GM10266 (cell line): Measurements from ENCODE around the gene PLXNB3.
"Not testable (repeated sequence)": the region's sequence is repeated elsewhere in the genome, so short reads cannot be mapped to it uniquely, and the experiment has no call there.

Experiments
- DNase-seq: peaks from one replicate; pipeline ENCODE4 v3.0.0; 2012; ENCODE audit errors: extremely low spot score
- TF ChIP-seq, protein P1 (sequence below): IDR thresholded peaks from 2 replicates; pipeline ENCODE4 v1.5.1; 2012; ENCODE audit warnings: mild to moderate bottlenecking, low read depth; ENCODE audit not compliant: control insufficient read depth, insufficient read depth; ENCODE audit errors: missing control alignments

The PLXNB3 gene

DNA sequence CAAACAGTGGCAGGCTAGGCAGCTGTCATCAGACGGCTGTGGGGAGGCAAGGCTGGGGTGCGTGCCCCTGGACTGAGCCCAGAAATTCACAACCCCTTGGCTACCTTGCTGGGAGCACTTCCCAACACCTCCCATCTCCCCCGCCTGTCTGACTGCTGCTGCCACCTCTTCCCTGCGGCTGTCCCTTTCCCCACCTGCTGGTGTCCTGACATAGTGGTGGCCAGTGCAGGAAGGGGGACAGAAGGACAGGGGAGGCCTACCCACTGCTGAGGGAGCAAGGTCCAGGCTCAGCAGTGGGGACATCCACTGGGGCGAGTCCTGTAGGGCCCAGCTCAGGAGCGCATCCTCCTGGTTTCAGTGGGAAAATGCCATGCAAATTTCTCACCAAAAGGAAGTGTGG, 36.0 kb upstream of the PLXNB3 start:
- DNase-seq, result no peak
- TF ChIP-seq, protein P1, sequence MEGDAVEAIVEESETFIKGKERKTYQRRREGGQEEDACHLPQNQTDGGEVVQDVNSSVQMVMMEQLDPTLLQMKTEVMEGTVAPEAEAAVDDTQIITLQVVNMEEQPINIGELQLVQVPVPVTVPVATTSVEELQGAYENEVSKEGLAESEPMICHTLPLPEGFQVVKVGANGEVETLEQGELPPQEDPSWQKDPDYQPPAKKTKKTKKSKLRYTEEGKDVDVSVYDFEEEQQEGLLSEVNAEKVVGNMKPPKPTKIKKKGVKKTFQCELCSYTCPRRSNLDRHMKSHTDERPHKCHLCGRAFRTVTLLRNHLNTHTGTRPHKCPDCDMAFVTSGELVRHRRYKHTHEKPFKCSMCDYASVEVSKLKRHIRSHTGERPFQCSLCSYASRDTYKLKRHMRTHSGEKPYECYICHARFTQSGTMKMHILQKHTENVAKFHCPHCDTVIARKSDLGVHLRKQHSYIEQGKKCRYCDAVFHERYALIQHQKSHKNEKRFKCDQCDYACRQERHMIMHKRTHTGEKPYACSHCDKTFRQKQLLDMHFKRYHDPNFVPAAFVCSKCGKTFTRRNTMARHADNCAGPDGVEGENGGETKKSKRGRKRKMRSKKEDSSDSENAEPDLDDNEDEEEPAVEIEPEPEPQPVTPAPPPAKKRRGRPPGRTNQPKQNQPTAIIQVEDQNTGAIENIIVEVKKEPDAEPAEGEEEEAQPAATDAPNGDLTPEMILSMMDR, result no peak

DNA sequence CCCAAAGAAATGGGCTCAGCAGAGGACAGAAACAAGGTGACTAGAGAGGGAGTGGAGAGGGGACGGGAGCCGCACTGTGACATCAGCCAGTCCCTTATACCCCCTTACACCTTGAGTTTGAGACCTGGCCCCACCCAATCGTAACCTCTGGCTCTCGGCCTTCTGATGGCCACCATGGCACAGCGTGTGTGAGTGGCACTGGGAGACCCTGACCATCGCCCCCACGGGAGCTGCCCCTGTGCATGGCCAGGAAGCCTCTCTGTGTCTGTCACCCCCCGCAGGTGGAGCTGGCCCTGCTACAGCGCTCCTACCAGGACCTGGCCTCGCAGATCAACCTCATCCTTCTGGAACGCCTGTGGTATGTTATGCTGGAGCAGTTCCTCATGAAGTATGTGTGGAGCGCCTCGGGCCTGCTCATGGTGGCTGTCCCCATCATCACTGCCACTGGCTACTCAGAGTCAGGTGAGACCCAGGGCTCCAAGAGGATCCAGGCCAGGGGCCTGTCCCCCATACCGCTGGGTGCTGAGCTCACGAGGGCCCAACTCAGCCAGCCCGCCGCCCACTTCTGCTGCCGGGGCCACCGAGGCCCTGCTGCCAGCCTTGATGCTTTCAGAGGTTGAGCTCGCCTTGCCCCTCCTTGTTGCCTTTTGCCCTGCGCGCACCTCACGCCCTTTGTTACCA, 35.0 kb upstream of the PLXNB3 start:
- TF ChIP-seq, protein P1, result no peak
- no peak for DNase-seq

DNA sequence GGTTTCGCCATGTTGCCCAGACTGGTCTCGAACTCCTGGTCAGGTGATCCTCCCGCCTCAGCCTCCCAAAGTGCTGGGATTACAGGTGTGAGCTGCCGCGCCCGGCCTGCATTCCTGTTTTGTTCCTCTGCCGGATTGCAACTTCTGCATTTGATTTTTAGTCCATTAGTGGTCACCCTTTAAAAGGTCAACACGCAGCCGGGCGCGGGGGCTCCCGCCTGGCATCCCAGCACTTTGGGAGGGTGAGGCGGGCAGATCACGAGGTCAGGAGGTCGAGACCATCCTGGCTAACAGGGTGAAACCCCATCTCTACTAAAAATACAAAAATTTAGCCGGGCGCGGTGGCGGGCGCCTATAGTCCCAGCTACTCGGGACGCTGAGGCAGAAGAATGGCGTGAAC, 33.9 kb upstream of the PLXNB3 start:
- DNase-seq, result not testable (repeated sequence)

DNA sequence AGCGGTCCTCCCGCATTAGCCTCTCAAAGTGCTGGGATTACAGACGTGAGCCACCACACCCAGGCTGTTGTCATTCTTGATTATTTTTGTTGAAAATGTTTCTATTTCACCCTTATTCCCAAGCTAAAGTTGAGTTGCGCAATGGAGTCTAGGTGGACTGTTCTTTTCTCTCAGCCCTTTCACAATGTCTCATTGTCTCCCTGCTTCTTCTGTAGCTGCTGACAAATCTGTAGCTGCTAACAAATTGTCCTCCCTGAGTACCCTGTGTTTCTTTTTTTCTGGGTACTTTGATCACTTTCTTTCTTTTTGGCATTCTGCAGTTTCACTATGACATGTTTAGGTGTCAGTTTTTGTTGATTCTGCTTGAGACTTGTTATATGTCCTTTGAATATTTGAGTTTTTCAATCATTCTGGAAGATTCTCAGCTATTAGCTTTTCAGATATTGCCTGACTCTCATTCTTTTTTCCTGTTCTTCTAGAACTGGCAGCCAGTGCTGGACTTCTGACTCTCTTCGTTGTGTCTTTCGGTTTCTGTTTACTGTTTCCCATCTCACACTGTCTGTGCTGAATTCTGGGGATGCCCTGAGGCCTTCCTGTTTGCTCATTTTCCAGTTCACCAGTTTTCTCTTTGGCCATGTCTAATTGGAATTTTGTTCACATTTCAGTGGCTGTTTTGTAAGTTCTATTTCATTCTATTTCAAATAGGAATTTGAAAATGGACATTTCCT, 32.8 kb upstream of the PLXNB3 start:
- no peak for DNase-seq
- TF ChIP-seq, protein P1, result no peak

DNA sequence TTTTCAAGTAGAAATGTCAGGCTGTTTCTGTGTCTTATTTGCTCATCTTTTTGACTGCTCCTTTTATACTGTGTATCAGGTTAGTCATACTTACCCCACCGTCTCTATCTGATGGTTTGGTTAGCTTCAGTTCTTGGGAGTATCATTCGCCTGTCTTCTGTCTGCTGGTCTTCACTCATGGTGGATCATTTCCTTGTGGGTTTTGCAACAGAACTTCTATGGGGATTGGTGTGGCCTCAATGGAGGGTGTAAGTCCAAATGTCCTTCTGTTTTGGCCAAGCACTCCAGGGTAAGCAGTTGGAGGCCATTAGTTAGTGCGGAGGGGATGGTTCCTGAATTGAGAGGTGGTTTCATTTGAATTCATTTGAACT, 32.2 kb upstream of the PLXNB3 start:
- TF ChIP-seq, protein P1, result no peak
- no peak for DNase-seq

DNA sequence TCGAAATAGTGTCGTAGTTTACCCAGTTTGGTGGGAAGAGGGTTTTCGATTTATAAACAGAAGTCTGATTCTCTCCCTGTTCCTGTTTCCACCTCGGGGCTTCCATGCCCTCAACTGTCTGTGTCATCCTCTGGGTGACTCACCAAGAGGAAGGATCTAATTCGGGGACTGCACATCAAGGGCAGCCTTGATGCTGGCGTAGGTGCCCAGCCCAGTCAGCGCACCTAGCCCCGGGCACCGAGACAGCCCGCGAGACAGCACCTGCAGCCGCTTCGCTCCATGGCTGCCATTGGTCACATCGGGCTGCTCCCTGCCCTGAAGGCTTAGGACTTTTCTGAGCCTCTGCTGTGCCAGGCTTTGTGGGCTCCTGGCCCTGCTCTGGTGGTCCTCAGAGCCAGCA, 31.6 kb upstream of the PLXNB3 start:
- DNase-seq, result no peak
- TF ChIP-seq, protein P1, result no peak

DNA sequence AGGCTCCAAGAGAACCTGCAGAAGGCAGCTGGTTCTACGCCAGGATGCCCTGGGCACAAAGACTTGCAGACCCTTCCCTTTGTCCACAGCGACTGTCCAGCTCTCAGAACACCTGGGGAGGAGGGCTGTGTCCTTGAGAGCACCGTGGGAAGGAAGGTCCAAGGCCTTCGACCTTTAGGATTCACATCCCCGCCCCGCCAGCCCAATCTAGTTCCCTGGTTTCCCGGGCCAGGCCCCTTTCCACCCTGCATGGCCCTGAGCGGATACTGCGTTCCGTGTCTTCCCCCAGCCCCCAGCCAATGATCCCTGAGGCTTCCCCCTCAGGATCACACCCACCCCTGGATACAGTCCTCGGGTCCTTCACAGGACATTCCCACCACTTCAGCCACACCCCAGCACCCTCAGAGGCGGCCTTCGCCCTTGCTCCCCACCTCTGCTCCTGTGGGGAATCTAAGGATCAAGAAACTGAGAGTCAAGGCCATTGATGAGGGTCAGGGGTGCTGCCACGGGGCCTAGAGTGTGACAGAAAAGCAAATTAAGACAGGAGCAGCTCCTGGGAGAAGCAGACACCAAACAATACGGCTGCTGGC, 30.3 kb upstream of the PLXNB3 start:
- DNase-seq, result no peak
- TF ChIP-seq, protein P1, result no peak
